Karpas-422 (cell line): ENCODE measurements around the gene CDH3. TPM values are rescaled to one million over a fixed set of nuclear protein-coding genes. Genes with fewer than 3 reads are reported as not detected.
A peak's percentile ranks its signal among the peaks of the same experiment; 100 is the strongest.

Source experiments
- DNase-seq: peaks from one replicate; pipeline ENCODE4 v3.0.0-alpha.2; 2015
- H2AFZ ChIP-seq: fragments of 200-600 bp; sonication (generic); 2 replicates; pipeline ENCODE4 v1.6.1; 2014; ENCODE audit warnings: antibody characterized with exemption, low read length, mixed read lengths
- H3K27ac ChIP-seq: fragments of 200-600 bp; sonication (generic); 2 replicates; pipeline ENCODE4 v1.5.1; 2014; ENCODE audit warnings: mild to moderate bottlenecking, low read length, moderate library complexity
- H3K27me3 ChIP-seq: fragments of 200-600 bp; sonication (generic); 2 replicates; pipeline ENCODE4 v1.6.1; 2014; ENCODE audit warnings: low read length, mixed read lengths
- H3K36me3 ChIP-seq: fragments of 200-600 bp; sonication (generic); 2 replicates; pipeline ENCODE4 v1.6.1; 2014; ENCODE audit warnings: low read length, mixed read lengths; ENCODE audit not compliant: insufficient read depth
- H3K4me1 ChIP-seq: fragments of 200-600 bp; sonication (generic); 2 replicates; pipeline ENCODE4 v1.6.1; 2014; ENCODE audit warnings: mild to moderate bottlenecking, low read length, mixed read lengths
- H3K4me2 ChIP-seq: fragments of 200-600 bp; sonication (generic); 2 replicates; pipeline ENCODE4 v1.6.1; 2014; ENCODE audit warnings: low read length, low read depth, mild to moderate bottlenecking; ENCODE audit not compliant: poor library complexity, severe bottlenecking
- H3K4me3 ChIP-seq: fragments of 200-600 bp; sonication (generic); 2 replicates; pipeline ENCODE4 v1.5.1; 2014; ENCODE audit warnings: mild to moderate bottlenecking, antibody characterized with exemption, low read length, mixed read lengths
- H3K79me2 ChIP-seq: fragments of 200-600 bp; sonication (generic); 2 replicates; pipeline ENCODE4 v1.6.1; 2014; ENCODE audit warnings: mild to moderate bottlenecking, low read length, mixed read lengths
- H3K9ac ChIP-seq: fragments of 200-600 bp; sonication (generic); 2 replicates; pipeline ENCODE4 v1.6.0; 2014; ENCODE audit warnings: low read length
- H3K9me2 ChIP-seq: fragments of 200-600 bp; sonication (generic), shearing (Covaris generic); replicated peaks from 2 replicates; pipeline ENCODE4 v1.6.0; 2014; ENCODE audit warnings: mild to moderate bottlenecking, low read length, moderate library complexity; ENCODE audit not compliant: insufficient read depth
- H3K9me3 ChIP-seq: fragments of 300-700, 200-600 bp; sonication (generic); 2 replicates; pipeline ENCODE4 v1.6.1; 2014; ENCODE audit warnings: low read length, mixed read lengths
- H4K20me1 ChIP-seq: fragments of 200-600 bp; sonication (generic); 2 replicates; pipeline ENCODE4 v1.6.1; 2014; ENCODE audit warnings: mild to moderate bottlenecking, antibody characterized with exemption, low read length, low read depth; ENCODE audit not compliant: insufficient read depth
- total RNA-seq: library from RNA; depleted of rRNA; stranded (reverse); fragments of >200 nt; shearing (Covaris generic); gene quantifications from 2 replicates; pipeline ENCODE4 v1.2.3, GENCODE V29; 2014; ENCODE audit warnings: low replicate concordance

CDH3 gene
- total RNA-seq, 1 experiment from 2014 or later = not detected

DNA sequence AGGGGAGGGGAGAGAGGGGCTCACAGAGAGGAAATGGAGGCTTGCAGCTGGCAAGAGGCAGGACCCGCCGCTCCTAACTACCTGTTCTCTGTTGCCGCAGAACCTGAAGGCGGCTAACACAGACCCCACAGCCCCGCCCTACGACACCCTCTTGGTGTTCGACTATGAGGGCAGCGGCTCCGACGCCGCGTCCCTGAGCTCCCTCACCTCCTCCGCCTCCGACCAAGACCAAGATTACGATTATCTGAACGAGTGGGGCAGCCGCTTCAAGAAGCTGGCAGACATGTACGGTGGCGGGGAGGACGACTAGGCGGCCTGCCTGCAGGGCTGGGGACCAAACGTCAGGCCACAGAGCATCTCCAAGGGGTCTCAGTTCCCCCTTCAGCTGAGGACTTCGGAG lies 53.0 kb downstream of the CDH3 start:
- Histone ChIP-seq H3K36me3 (no peaks in the 10 kb centered on the region), H3K4me3 (no peak overlapping the region), H3K79me2 (no peaks in the 10 kb centered on the region), H2AFZ (no peak overlapping the region), H3K27ac (no peak overlapping the region), H3K4me2 (no peak overlapping the region), H3K9me3 (no peaks in the 10 kb centered on the region), H3K9ac (no peak overlapping the region), H4K20me1 (no peaks in the 10 kb centered on the region), H3K27me3 (no peaks in the 10 kb centered on the region), H3K4me1 (no peaks in the 10 kb centered on the region), H3K9me2 (no peaks in the 10 kb centered on the region)
- no peak for DNase-seq

GRCh38 chr16:68700120-68700519 lies 55.0 kb downstream of the CDH3 start:
- H4K20me1 ChIP-seq = no peaks in the 10 kb centered on the region
- H3K9me2 ChIP-seq = no peaks in the 10 kb centered on the region
- no peak overlapping the region for H3K4me3 ChIP-seq
- no peak for DNase-seq
- no peaks in the 10 kb centered on the region for H3K4me1 ChIP-seq
- H2AFZ ChIP-seq = no peak overlapping the region
- no peaks in the 10 kb centered on the region for H3K36me3 ChIP-seq
- H3K27me3 ChIP-seq = no peaks in the 10 kb centered on the region
- no peaks in the 10 kb centered on the region for H3K79me2 ChIP-seq
- H3K4me2 ChIP-seq = no peak overlapping the region
- no peak overlapping the region for H3K9ac ChIP-seq
- H3K9me3 ChIP-seq = no peaks in the 10 kb centered on the region
- H3K27ac ChIP-seq = no peak overlapping the region

- Histone ChIP-seq H3K36me3 (no peaks in the 10 kb centered on the region), H4K20me1 (no peaks in the 10 kb centered on the region), H3K9me2 (no peaks in the 10 kb centered on the region), H3K27ac (no peak overlapping the region), H3K27me3 (no peaks in the 10 kb centered on the region), H3K4me2 (no peak overlapping the region), H2AFZ (no peak overlapping the region), H3K79me2 (no peaks in the 10 kb centered on the region), H3K9me3 (no peaks in the 10 kb centered on the region), H3K4me1 (no peaks in the 10 kb centered on the region), H3K9ac (no peak overlapping the region), H3K4me3 (no peak overlapping the region)
- DNase-seq = no peak
Measured at GRCh38 chr16:68700831-68701230, 55.7 kb downstream of the CDH3 start.

DNA sequence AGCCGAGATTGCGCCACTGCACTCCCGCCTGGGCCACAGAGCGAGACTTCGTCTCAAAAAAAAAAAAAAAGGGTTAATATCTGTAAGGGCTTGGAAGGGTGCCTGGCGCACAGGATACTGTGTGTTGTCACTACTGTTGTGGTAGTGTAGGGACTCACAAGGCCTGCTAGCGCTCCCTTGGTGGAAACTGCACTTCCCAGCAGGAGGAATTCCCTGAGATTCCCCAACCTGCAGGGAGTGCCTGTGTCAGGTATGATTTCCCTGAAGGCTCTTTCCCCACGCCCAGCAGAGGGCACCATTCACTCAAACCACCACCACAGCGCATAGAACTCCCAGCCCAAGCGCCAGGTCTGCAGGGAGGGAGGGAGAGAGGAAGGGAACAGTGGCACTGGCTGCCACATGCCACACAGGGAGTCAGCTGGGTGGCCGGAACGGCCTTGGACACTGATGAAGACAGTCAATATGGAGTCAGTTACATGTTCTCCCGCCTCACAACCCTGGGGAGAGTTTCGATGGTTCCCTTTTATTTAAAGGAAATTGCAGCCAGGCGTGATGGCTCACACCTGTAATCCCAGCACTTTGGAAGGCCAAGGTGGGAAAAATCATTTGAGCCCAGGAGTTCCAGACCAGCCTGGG lies 59.2 kb downstream of the CDH3 start:
- H2AFZ ChIP-seq = no peak overlapping the region
- H3K4me2 ChIP-seq = no peak overlapping the region
- no peaks in the 10 kb centered on the region for H3K36me3 ChIP-seq
- no peaks in the 10 kb centered on the region for H3K9me3 ChIP-seq
- no peak overlapping the region for H3K4me3 ChIP-seq
- no peaks in the 10 kb centered on the region for H4K20me1 ChIP-seq
- DNase-seq = peak; percentile 78
- no peaks in the 10 kb centered on the region for H3K4me1 ChIP-seq
- H3K27me3 ChIP-seq = no peaks in the 10 kb centered on the region
- H3K9ac ChIP-seq = no peak overlapping the region
- H3K27ac ChIP-seq = no peak overlapping the region
- no peaks in the 10 kb centered on the region for H3K79me2 ChIP-seq
- H3K9me2 ChIP-seq = no peaks in the 10 kb centered on the region

GRCh38 chr16:68707340-68708152 lies 62.4 kb downstream of the CDH3 start:
- no peak overlapping the region for H2AFZ ChIP-seq
- no peaks in the 10 kb centered on the region for H3K36me3 ChIP-seq
- no peaks in the 10 kb centered on the region for H3K27me3 ChIP-seq
- no peaks in the 10 kb centered on the region for H3K4me1 ChIP-seq
- H3K9me3 ChIP-seq = no peaks in the 10 kb centered on the region
- H3K27ac ChIP-seq = no peak overlapping the region
- no peaks in the 10 kb centered on the region for H3K9me2 ChIP-seq
- no peak for DNase-seq
- H3K9ac ChIP-seq = no peak overlapping the region
- H3K4me3 ChIP-seq = no peak overlapping the region
- H4K20me1 ChIP-seq = no peaks in the 10 kb centered on the region
- H3K4me2 ChIP-seq = no peak overlapping the region
- H3K79me2 ChIP-seq = no peaks in the 10 kb centered on the region

GRCh38 chr16:68710211-68710610 lies 65.1 kb downstream of the CDH3 start:
- Histone ChIP-seq H3K79me2 (no peaks in the 10 kb centered on the region), H3K9me2 (no peaks in the 10 kb centered on the region), H3K4me1 (no peaks in the 10 kb centered on the region), H3K4me2 (no peak overlapping the region), H3K27ac (no peak overlapping the region), H3K36me3 (no peaks in the 10 kb centered on the region), H4K20me1 (no peaks in the 10 kb centered on the region), H3K27me3 (no peaks in the 10 kb centered on the region), H3K4me3 (no peak overlapping the region), H3K9ac (no peak overlapping the region), H2AFZ (no peak overlapping the region), H3K9me3 (no peaks in the 10 kb centered on the region)
- DNase-seq = no peak

DNA sequence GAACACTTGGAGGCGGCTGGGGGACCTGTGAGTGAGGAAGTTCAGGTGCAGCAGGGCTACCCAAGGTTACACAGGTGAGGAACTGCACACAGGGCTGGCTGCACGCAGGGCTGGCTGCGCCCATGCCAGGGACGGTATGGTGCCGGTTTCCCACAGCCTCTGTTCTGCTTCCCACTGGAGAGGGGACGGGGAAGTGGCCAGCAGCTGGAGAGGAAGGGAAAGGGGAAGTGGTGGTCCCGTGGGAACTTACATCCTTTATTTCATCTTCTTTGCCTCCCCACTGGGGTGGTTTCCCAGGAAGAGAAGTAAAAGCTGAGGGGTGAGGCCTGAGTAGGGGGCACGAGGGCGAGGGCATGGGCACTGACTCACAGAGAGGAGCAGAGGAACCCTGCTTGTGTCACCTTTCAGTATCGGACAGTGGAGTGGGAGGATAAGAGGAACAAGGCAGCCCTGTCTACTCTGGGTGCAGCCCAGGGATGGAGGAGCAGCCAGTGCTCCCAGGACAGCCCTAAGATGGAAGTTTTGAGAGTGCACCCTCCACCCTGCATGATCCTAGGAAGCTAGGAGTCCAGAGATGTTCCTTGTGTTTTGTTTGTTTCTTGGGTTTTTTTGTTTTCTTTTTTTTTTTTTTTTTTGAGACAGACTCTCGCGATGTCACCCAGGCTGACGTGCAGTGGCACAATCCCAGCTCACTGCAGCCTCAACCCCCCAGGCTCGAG lies 66.5 kb downstream of the CDH3 start:
- no peaks in the 10 kb centered on the region for H3K9me2 ChIP-seq
- no peaks in the 10 kb centered on the region for H3K4me1 ChIP-seq
- H2AFZ ChIP-seq = no peak overlapping the region
- H3K79me2 ChIP-seq = no peaks in the 10 kb centered on the region
- no peaks in the 10 kb centered on the region for H3K27me3 ChIP-seq
- no peak overlapping the region for H3K4me2 ChIP-seq
- H3K9ac ChIP-seq = no peak overlapping the region
- no peaks in the 10 kb centered on the region for H3K36me3 ChIP-seq
- no peak overlapping the region for H3K4me3 ChIP-seq
- no peak overlapping the region for H3K27ac ChIP-seq
- no peaks in the 10 kb centered on the region for H4K20me1 ChIP-seq
- no peaks in the 10 kb centered on the region for H3K9me3 ChIP-seq
- DNase-seq = no peak

DNA sequence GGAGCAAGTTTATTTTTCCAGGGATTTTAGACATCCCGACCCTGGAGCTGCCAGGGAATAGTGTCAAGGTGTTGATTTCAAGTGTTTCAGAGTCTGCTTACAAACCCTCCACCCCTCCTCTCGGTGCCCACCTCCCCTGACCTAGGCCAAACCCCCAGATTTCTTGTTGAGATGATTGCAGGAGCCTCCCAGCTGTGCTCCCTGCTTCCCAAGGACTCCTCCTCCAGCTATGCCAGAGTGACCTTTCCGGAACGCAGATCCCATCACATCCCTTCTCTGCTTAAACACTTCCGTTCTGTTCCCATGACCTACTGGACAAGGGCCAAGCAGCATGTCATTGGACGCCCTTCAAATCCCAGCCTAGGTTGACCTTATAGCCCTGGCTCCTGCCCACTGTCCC lies 68.3 kb downstream of the CDH3 start:
- no peak for DNase-seq
- H4K20me1 ChIP-seq = no peaks in the 10 kb centered on the region
- no peak overlapping the region for H3K4me3 ChIP-seq
- H3K27me3 ChIP-seq = no peaks in the 10 kb centered on the region
- H2AFZ ChIP-seq = no peak overlapping the region
- H3K27ac ChIP-seq = no peak overlapping the region
- H3K36me3 ChIP-seq = no peaks in the 10 kb centered on the region
- no peaks in the 10 kb centered on the region for H3K79me2 ChIP-seq
- no peak overlapping the region for H3K9ac ChIP-seq
- H3K4me1 ChIP-seq = no peaks in the 10 kb centered on the region
- H3K4me2 ChIP-seq = no peak overlapping the region
- H3K9me3 ChIP-seq = no peaks in the 10 kb centered on the region
- no peaks in the 10 kb centered on the region for H3K9me2 ChIP-seq
